Measurements from ENCODE around the gene RAC3. TPM values are rescaled to one million over a fixed set of nuclear protein-coding genes. Genes with fewer than 3 reads are reported as not detected.

RAC3 gene
- total RNA-seq, 2 experiments from 2014 or later, result 12.9 to 13.1 TPM

DNA sequence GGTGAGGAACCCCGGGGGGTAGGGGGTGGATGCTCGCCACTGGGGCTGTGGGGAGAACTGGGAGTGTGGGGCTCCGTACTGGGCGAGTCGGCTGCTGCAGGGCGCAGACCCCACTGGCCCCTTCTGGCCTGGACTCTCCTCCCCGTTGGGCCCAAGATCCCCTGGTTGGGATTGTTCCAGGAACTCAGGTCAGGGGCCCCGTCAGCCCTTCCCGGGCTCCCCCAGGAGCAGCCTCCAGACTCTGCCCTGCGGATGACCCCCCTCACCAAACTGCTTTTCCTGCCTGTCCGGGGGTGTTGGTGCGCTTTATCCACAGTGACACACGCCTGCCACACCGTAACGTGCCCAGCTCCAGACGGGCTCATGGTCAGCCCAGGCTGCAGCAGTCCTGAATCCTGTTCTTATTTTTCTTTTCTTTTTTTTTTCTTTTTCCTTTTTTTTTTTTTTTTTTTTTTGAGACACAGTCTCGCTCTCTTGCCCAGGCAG is 29.9 kb upstream of the RAC3 start:
- ATAC-seq (no peak), DNase-seq (no peak)
- H3K27ac Mint-ChIP-seq, result no peak overlapping the region
- ChIA-PET CTCF (no interaction called here), POLR2A (no interaction called here)
- no peaks in the 10 kb centered on the region for H3K36me3 Mint-ChIP-seq (ENCODE audit: low read depth)
- H3K27me3 Mint-ChIP-seq (ENCODE audit: low read depth), result no peaks in the 10 kb centered on the region
- no peak overlapping the region for H3K4me3 Mint-ChIP-seq
- H3K9me3 Mint-ChIP-seq (ENCODE audit: insufficient read depth), result no peaks in the 10 kb centered on the region
- no peaks in the 10 kb centered on the region for H3K4me1 Mint-ChIP-seq (ENCODE audit: low read depth)

DNA sequence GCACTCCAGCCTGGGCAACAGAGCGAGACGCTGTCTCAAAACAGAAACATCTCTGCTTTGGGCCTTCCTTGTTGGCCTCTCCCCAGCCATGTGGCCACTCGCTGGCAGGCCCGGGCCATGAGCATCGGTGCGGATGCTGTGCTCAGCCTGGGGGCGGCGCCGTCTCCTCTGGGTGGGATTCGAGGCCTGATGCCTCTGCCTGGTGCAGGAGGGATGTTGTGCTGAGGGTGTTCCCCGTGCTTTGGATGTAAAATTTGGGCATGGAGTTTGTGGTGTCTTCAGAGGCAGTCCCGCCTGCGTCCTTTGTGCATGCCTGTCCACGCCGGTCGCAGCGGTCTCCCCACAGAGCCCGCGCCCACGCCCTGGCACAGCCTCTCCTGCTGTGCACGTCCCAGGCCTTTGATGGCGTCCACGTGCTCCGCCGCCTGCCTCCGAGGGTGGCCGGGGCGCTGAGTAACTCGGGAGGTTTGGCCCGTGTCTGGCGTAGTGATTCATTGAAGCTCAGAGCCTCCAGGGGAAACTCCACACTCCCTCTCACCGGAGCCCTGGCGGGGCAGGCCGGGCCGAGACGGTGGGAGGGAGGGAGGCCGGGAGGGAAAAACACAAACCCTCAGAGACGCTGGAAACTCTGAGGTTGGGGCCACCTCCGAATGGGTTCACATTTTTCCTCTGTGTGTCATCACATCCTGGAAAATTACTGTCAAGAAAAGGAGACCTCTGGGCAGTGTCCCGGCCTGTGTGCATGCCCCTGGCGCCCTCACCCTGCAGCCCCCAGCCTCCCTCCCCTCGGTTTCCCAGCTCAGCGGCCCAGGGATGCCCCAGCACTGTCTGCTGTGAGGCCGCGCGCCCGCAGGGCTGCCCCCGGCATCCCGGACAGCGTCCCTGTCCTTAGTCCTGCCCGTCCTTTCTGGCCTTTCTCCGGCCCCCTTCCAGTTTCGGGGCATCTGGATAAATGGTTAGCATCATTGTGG is 27.8 kb upstream of the RAC3 start:
- Mint-ChIP-seq H3K36me3 (ENCODE audit: low read depth) (no peaks in the 10 kb centered on the region), H3K9me3 (ENCODE audit: insufficient read depth) (no peaks in the 10 kb centered on the region), H3K4me3 (no peak overlapping the region), H3K4me1 (ENCODE audit: low read depth) (peaks cover 2% of the 10 kb centered on the region), H3K27me3 (ENCODE audit: low read depth) (no peaks in the 10 kb centered on the region), H3K27ac (no peak overlapping the region)
- ATAC-seq (no peak), DNase-seq (no peak)
- CTCF ChIA-PET, result interaction anchor here (0.9 to 1.1 kb wide), 2 partner anchors 16 to 44 kb away, joined by 3 read pairs; no protein-coding TSS in a partner anchor
- POLR2A ChIA-PET, result interaction anchor here (0.6 kb wide), 1 partner anchor 63 kb away, joined by 6 read pairs; no protein-coding TSS in a partner anchor

DNA sequence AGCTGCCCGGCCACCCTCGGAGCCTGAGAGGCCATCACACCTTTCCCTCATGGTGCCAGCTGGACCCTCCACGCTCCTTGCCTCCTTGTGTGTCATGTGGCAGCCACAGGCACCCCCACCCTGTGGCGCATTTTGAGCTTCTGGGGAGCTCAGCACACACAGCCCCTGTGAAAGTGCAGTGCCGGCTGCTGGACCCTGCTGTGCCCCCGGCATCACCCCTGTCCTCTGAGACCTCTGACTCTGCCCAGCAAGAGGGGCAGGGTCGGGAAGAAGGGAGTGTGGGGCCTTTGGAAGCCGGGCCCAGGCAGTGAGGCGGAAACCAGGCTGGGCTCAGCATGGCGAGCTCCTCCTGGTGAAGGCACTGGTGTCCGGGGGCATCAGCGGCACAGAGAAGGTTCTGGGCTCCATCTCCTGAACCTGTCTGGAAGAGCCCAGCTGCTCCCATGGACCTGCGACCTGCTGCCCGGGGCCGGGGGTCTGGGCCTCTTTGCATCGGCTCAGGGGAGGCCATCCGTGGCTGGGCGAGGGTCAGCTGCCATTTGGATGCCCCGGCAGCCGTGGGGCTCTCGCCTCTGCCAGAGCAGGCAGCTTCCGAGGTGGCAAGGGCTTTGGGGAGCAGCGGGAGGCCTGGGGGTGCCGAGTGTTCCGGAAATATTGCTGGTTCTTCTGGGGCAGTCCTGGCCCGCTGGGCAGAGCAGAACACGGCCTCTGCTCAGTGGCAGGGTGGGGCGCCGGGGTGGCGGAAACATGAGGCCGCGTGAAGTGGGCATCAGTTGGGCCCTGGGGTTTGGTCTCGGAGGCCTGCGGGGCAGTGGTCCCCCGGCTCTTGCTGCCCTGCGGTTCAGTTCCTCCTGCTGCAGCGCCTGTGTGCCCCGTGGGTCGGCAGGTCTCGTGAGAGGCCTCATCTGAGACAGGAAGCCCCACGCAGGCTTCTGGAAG is 26.7 kb upstream of the RAC3 start:
- ATAC-seq (no peak), DNase-seq (no peak)
- peaks cover 9% of the 10 kb centered on the region for H3K4me1 Mint-ChIP-seq (ENCODE audit: low read depth)
- no peaks in the 10 kb centered on the region for H3K36me3 Mint-ChIP-seq (ENCODE audit: low read depth)
- ChIA-PET POLR2A (interaction anchor here (0.6 kb wide), 1 partner anchor 62 kb away, joined by 6 read pairs; no protein-coding TSS in a partner anchor), CTCF (interaction anchor here (0.9 kb wide), 1 partner anchor 15 kb away, joined by 3 read pairs; no protein-coding TSS in a partner anchor)
- no peak overlapping the region for H3K4me3 Mint-ChIP-seq
- H3K27ac Mint-ChIP-seq, result no peak overlapping the region
- no peaks in the 10 kb centered on the region for H3K27me3 Mint-ChIP-seq (ENCODE audit: low read depth)
- H3K9me3 Mint-ChIP-seq (ENCODE audit: insufficient read depth), result no peaks in the 10 kb centered on the region

DNA sequence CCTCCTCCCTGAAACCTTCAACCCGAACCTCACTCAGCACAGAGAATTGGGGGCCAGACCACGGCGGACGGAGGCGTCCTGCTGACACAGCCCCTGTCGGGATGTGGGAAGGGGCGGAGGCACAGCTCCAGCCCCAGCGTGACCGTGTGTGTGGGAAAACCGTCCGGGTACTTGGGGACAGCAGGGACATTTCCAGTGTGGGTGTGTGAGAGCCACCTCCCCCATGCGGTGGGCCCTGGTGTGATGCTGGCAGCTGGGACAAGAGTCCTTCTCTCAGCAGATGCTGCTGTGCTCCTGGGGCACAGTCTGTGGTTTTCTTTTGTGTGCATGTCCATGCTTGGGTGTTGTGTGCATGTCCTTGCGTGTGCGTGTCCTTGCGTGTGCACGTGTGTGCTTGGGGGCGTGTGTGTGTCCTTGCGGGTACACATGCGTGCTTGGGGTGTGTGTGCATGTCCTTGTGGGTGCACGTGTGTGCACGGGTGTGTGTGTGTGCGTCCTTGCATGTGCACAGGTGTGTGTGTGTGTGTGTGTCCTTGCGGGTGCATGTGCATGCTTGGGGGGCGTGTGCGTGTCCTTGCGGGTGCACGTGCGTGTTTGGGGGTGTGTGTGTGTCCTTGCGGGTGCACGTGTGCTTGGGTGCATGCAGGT is 25.7 kb upstream of the RAC3 start:
- H3K27ac Mint-ChIP-seq, result no peak overlapping the region
- no peak overlapping the region for H3K4me3 Mint-ChIP-seq
- H3K9me3 Mint-ChIP-seq (ENCODE audit: insufficient read depth), result no peaks in the 10 kb centered on the region
- H3K4me1 Mint-ChIP-seq (ENCODE audit: low read depth), result peaks cover 9% of the 10 kb centered on the region
- POLR2A ChIA-PET, result no interaction called here
- CTCF ChIA-PET, result interaction anchor here (1.5 kb wide), 1 partner anchor 15 kb away, joined by 3 read pairs; no protein-coding TSS in a partner anchor
- H3K36me3 Mint-ChIP-seq (ENCODE audit: low read depth), result no peaks in the 10 kb centered on the region
- DNase-seq (no peak), ATAC-seq (no peak)
- H3K27me3 Mint-ChIP-seq (ENCODE audit: low read depth), result no peaks in the 10 kb centered on the region

DNA sequence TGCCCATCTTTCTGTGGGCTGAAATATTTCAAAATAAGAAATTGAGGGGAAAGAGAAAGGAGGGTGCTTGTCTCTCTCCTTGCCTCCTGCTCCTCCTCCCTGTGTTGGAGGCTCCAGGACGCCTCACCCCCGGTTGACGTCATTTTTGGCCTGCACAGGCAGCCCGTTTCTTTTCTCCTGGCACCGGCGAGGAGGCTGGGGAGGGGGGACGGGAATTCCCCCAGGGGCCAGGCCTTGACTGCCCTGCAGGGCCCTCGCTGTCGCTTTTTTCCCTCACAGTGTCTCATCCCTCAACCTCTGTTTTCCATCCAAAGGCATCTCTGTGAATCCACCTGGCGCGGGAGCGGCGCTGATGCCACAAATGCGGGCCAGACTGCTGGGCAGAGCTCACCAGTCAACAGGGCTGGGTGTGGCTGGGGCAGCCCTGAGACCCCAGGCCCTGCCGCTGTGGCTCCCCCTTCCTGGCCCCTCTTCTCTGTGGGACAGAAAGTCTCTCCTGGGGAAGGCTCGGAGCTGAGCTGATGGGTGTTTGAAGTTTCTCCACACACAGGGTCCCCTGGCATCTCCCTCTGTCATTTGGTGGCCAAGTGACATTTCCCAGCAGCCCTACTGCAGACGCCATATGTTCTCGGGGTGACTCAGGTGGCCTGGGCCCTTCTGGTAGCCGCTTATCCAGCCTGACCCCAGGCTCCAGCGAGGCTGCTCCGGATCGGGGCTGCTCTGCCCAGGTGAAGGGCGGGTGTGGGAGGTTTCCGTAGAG is 24.8 kb upstream of the RAC3 start:
- Mint-ChIP-seq H3K4me3 (no peak overlapping the region), H3K4me1 (ENCODE audit: low read depth) (peaks cover 9% of the 10 kb centered on the region), H3K27ac (no peak overlapping the region), H3K36me3 (ENCODE audit: low read depth) (no peaks in the 10 kb centered on the region), H3K9me3 (ENCODE audit: insufficient read depth) (no peaks in the 10 kb centered on the region), H3K27me3 (ENCODE audit: low read depth) (no peaks in the 10 kb centered on the region)
- no peak for ATAC-seq
- ChIA-PET POLR2A (no interaction called here), CTCF (interaction anchor here (1.5 kb wide), 1 partner anchor 14 kb away, joined by 3 read pairs; no protein-coding TSS in a partner anchor)
- no peak for DNase-seq

DNA sequence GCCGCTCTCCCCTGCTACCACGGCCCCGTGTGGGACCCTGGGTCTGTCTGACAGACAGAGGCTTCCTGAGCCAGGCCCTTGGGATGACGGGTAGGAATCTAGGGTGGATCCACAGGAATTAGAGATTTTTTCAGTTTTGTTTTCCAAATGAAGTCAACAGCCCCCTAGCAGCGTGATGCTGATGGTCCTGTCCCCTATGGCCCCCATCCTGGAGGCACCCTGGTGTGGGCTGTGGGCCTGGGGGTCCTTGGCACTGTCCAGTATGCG is 24.3 kb upstream of the RAC3 start:
- no peak for DNase-seq
- CTCF ChIA-PET, result interaction anchor here (1.5 kb wide), 1 partner anchor 13 kb away, joined by 3 read pairs; no protein-coding TSS in a partner anchor
- Mint-ChIP-seq H3K9me3 (ENCODE audit: insufficient read depth) (no peaks in the 10 kb centered on the region), H3K4me1 (ENCODE audit: low read depth) (peaks cover 9% of the 10 kb centered on the region), H3K36me3 (ENCODE audit: low read depth) (no peaks in the 10 kb centered on the region), H3K4me3 (no peak overlapping the region), H3K27me3 (ENCODE audit: low read depth) (no peaks in the 10 kb centered on the region), H3K27ac (no peak overlapping the region)
- no peak for ATAC-seq
- POLR2A ChIA-PET, result no interaction called here

DNA sequence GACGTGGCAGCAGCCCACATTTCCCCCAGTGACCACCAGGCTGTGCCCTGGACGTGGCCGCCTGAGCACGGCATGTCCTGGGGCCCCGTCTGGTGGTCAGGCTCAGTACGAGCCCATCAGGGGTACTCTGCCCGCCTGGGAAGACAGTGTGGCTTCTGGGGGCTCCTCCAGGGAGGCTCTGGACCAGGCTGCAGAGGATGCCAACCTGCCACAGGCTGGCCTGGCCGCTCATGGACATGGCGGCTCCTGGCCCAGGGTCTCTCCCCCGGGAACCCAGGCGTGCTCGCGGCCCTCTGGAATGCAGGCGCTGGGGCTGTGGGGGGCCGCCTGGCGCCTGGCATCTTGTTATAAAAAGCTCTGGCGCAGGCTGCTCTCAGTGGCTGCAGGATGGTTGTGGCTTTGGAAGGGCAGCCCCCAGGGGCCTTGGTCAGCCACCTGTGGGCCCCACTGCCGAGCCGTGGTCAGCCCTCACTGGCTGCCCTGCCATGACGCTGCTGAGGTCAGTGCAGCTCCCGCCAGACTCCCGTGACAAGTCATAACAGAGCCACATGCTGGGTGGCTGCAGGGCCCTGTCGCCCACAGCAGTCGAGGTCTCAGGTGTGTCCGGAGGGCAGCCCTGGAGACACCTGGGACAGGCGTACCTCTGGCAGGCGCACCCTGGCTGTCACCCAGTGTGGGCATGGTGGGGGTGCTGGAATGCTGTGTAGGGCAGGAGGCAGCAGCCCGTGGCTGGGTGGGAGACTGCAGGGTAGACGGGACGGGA is 23.8 kb upstream of the RAC3 start:
- no peak for ATAC-seq
- no peak overlapping the region for H3K4me3 Mint-ChIP-seq
- no peak overlapping the region for H3K27ac Mint-ChIP-seq
- peaks cover 9% of the 10 kb centered on the region for H3K4me1 Mint-ChIP-seq (ENCODE audit: low read depth)
- POLR2A ChIA-PET, result no interaction called here
- no peaks in the 10 kb centered on the region for H3K27me3 Mint-ChIP-seq (ENCODE audit: low read depth)
- DNase-seq, result no peak
- H3K36me3 Mint-ChIP-seq (ENCODE audit: low read depth), result no peaks in the 10 kb centered on the region
- no peaks in the 10 kb centered on the region for H3K9me3 Mint-ChIP-seq (ENCODE audit: insufficient read depth)
- CTCF ChIA-PET, result no interaction called here

DNA sequence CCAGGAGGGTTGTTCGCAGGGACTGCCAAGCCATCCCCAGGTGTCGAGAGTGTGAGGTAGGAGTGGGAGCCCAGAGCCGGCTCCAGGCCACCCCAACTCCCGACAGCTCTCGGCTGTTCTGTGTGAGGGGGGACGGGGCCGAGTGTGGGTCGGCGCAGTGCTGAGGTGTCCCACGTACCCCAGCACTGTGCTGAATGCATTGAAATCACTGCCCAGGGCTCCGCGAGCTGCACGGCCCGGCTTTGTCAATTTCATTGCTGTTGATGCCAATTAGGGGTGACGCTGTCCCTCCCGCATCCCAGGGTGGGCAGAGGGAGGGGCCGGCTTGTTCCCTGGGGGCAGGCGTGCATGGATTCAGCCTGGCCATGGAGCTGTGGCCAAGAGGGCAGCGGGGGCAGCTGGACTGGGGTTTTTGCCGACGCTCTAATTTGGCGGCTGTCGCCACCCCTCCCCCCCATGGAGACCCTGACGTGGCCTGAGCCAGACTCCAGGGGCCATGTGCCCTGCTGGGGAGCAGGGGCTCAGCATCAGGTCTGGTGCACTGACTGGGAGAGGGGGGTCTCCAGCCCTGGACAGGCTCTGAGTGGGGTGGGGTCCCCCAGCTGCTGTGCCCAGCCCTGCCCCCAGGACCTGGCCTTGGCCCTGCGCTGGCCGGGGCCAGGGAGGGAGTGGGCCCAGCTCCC is 23.1 kb upstream of the RAC3 start:
- Mint-ChIP-seq H3K4me3 (no peak overlapping the region), H3K9me3 (ENCODE audit: insufficient read depth) (no peaks in the 10 kb centered on the region), H3K27me3 (ENCODE audit: low read depth) (no peaks in the 10 kb centered on the region), H3K4me1 (ENCODE audit: low read depth) (peaks cover 9% of the 10 kb centered on the region), H3K36me3 (ENCODE audit: low read depth) (no peaks in the 10 kb centered on the region), H3K27ac (no peak overlapping the region)
- ATAC-seq (no peak), DNase-seq (no peak)
- ChIA-PET POLR2A (interaction anchor here (0.9 kb wide), 1 partner anchor 11 kb away, joined by 3 read pairs; no protein-coding TSS in a partner anchor), CTCF (interaction anchor here (1.9 to 2.1 kb wide), 2 partner anchors 11 to 49 kb away, joined by 5 read pairs; no protein-coding TSS in a partner anchor)

DNA sequence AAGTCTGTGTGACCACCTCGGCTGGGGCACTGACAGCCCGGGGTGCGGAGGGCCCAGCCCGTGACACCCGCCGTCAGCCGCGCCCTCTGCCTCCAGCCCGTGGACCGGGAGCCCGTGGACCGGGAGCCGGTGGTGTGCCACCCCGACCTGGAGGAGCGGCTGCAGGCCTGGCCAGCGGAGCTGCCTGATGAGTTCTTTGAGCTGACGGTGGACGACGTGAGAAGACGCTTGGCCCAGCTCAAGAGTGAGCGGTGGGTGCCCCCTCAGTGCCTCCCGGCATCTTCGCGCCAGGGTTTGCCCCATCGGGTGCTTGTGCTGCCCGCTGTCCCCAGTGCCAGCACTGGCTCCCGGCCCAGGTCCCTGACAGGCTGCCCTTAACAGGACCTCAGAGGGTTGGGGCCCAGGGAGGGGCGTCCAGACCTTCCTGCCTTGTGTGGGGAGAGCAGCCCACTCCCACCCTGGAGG is 22.5 kb upstream of the RAC3 start:
- Mint-ChIP-seq H3K36me3 (ENCODE audit: low read depth) (no peaks in the 10 kb centered on the region), H3K27ac (no peak overlapping the region), H3K27me3 (ENCODE audit: low read depth) (no peaks in the 10 kb centered on the region), H3K4me1 (ENCODE audit: low read depth) (peaks cover 9% of the 10 kb centered on the region), H3K9me3 (ENCODE audit: insufficient read depth) (no peaks in the 10 kb centered on the region), H3K4me3 (no peak overlapping the region)
- ATAC-seq (no peak), DNase-seq (no peak)
- POLR2A ChIA-PET, result interaction anchor here (0.8 to 0.9 kb wide), 2 partner anchors 11 to 13 kb away, joined by 3 to 4 read pairs; no protein-coding TSS in a partner anchor
- CTCF ChIA-PET, result interaction anchor here (1.9 to 2.1 kb wide), 2 partner anchors 11 to 50 kb away, joined by 5 read pairs; no protein-coding TSS in a partner anchor

DNA sequence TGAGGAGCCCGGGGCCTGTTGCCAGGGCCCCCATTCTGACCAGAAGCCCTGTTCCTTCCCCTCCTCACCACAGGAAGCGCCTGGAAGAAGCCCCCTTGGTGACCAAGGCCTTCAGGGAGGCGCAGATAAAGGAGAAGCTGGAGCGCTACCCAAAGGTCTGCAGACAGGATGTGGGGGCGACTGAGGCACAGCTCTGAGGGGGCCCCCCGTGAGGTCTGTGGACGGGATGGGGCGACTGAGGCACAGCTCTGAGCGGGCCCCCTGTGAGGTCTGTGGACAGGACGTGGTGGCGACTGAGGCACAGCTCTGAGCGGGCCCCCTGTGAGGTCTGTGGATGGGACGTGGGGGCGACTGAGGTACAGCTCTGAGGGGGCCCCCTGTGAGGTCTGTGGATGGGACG is 22.1 kb upstream of the RAC3 start:
- no peaks in the 10 kb centered on the region for H3K9me3 Mint-ChIP-seq (ENCODE audit: insufficient read depth)
- no peak overlapping the region for H3K27ac Mint-ChIP-seq
- no peak overlapping the region for H3K4me3 Mint-ChIP-seq
- POLR2A ChIA-PET, result interaction anchor here (0.6 to 0.9 kb wide), 3 partner anchors 8 to 12 kb away, joined by 3 to 4 read pairs (median 3); no protein-coding TSS in a partner anchor
- CTCF ChIA-PET, result interaction anchor here (1.9 to 2.1 kb wide), 2 partner anchors 10 to 50 kb away, joined by 5 read pairs; no protein-coding TSS in a partner anchor
- H3K4me1 Mint-ChIP-seq (ENCODE audit: low read depth), result peaks cover 9% of the 10 kb centered on the region
- H3K36me3 Mint-ChIP-seq (ENCODE audit: low read depth), result no peaks in the 10 kb centered on the region
- no peaks in the 10 kb centered on the region for H3K27me3 Mint-ChIP-seq (ENCODE audit: low read depth)
- DNase-seq (no peak), ATAC-seq (no peak)

All from activated CD8-positive, alpha-beta T cell treated with anti-CD3 and anti-CD28 coated beads, Interleukin-2, amount 10 ng/mL, durations not matched to agents 7 days and 5 days (primary cell).